GM21528 (cell line): ENCODE results near the gene TLDC2.
"Not testable (repeated sequence)": the region's sequence is repeated elsewhere in the genome, so short reads cannot be mapped to it uniquely, and the experiment has no call there.

ENCODE experiments used
- ATAC-seq: cut with Tn5 transposase; IDR thresholded peaks from one replicate; pipeline ENCODE4 v1.9.1; 2021; ENCODE audit warnings: mild to moderate bottlenecking, moderate library complexity; ENCODE audit not compliant: unreplicated experiment, low FRiP score

Gene TLDC2

GRCh38 chr20:36866164-36866563 lies 9.8 kb upstream of the TLDC2 start:
- ATAC-seq, result no peak

- no peak for ATAC-seq
These were observed 9.1 kb upstream of the TLDC2 start for GRCh38 chr20:36866681-36867495.

GRCh38 chr20:36871640-36872570 lies 4.0 kb upstream of the TLDC2 start:
- ATAC-seq, result no peak

GRCh38 chr20:36872852-36873251 lies 3.1 kb upstream of the TLDC2 start:
- ATAC-seq, result no peak

- ATAC-seq, result no peak
These were observed 2.3 kb upstream of the TLDC2 start for GRCh38 chr20:36873498-36874189.

- ATAC-seq, result not testable (repeated sequence)
These were observed 845 bp upstream of the TLDC2 start for GRCh38 chr20:36875093-36875492.

- ATAC-seq, result no peak
These were observed 515 bp downstream of the TLDC2 start for GRCh38 chr20:36876473-36876833.

GRCh38 chr20:36878941-36879340 lies 3.0 kb downstream of the TLDC2 start:
- no peak for ATAC-seq

GRCh38 chr20:36880741-36881250 lies 4.9 kb downstream of the TLDC2 start:
- ATAC-seq, result no peak

GRCh38 chr20:36881331-36881730 lies 5.4 kb downstream of the TLDC2 start:
- no peak for ATAC-seq

GRCh38 chr20:36881888-36882287 lies 6.0 kb downstream of the TLDC2 start:
- no peak for ATAC-seq

GRCh38 chr20:36883977-36884535 lies 8.1 kb downstream of the TLDC2 start:
- no peak for ATAC-seq

GRCh38 chr20:36885356-36885755 lies 9.4 kb downstream of the TLDC2 start:
- ATAC-seq, result no peak

- ATAC-seq, result no peak
These were observed 11.2 kb downstream of the TLDC2 start for GRCh38 chr20:36886859-36887751.

- no peak for ATAC-seq
These were observed 11.8 kb downstream of the TLDC2 start for GRCh38 chr20:36887752-36888090.

- no peak for ATAC-seq
These were observed 13.1 kb downstream of the TLDC2 start for GRCh38 chr20:36888880-36889516.

- no peak for ATAC-seq
These were observed 14.6 kb downstream of the TLDC2 start for GRCh38 chr20:36890586-36890985.

GRCh38 chr20:36891211-36891610 lies 15.3 kb downstream of the TLDC2 start:
- no peak for ATAC-seq

- ATAC-seq, result no peak
These were observed 17.9 kb downstream of the TLDC2 start for GRCh38 chr20:36893801-36894200.
